ENCODE results near the gene ADAMTS14.

DNA sequence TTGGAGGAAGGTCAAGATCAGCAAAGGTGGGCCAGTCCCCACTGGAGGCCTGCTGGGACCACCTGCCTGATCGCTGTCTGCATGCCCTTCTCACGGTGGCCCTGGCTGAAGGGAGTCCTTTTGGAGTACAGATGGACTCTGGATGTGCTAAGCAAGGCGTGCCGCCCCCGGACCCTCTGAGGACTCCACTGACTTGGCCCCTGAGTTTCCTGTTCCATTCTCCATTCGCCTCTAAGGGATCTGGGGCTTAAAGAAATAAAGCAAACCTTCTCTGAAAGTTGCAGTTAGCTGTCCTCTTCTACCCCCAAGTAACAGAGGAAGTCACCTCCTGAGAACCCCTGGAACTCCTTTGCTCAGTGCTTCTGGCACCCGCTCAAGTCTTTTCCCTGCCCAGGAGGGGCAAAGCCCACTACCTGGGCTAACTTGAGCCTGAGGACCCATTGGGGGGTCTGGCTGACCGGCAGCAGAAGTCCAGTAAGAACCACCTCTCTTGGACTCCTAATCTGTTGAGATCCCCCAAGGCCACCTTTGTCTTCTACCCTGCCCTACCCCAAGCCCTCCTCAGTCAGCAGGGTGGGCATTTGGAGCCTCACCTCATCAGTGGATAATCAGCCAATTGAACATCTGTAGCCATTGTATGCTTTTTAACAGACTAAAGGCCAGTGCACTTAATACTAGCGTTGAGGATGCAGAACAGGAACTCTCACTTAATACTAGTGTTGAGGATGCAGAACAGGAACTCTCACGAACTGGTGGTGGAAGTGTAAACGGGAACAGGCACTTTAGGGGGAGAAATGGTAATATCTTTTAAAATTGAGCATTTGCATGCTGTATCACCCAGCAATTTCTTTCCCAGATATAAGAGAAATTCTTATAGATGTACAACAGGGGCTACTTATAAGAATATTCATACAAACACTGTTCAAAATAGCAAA is 110.7 kb downstream of the ADAMTS14 start:
- TF ChIP-seq POLR2A (IDR thresholded peaks at IDR 0.05; ENCODE audit: low read depth, low read length), result no peak
- TF ChIP-seq POLR2AphosphoS5 (IDR thresholded peaks at IDR 0.05; ENCODE audit: low read depth, low read length), result no peak

All from GM12892 (cell line).